NCI-H748 (cell line): ENCODE results near the gene XXYLT1.

Experiments used
- DNase-seq: peaks from one replicate; lab custom pipeline; 2025; ENCODE audit not compliant: unreplicated experiment; lab: John Stamatoyannopoulos, UW

The XXYLT1 gene

DNA sequence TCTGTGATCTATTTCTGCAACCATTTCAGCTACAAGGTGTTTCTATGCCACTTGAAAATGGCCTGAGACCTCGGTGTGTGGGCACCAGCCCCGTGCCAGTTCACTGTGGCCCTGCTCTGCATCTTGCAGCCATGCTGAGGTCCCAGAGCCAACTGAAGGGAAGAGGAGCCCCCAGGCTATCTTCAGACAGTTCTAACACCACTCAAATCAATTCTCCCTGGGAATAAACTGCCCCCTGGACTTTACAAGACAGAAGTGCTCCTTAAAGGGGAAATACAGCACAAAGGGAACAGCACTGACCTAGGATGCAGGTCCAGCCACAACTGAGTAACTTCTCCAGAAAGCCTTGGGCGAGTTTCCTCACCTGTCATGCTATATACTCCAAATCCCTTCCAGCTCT is 3.9 kb downstream of the XXYLT1 start:
- no peak for DNase-seq

DNA sequence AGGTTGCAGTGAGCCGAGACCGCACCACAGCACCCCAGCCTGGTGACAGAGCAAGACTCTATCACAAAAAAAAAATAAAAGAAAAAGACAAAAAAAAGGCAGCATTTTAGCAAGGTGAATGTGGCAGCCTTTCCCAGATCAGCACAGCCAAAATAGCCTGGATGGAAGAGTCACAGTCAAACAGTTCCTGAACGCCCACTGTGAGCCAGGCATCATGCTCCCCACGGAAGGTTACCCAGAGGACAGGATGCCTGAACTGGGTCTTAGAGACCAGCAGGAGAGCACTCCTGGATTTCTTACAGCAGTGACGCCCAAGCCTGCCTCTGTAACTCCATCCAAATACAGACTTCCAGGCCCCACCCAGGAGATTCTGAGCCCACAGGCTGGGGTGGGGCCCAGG is 4.5 kb downstream of the XXYLT1 start:
- no peak for DNase-seq

DNA sequence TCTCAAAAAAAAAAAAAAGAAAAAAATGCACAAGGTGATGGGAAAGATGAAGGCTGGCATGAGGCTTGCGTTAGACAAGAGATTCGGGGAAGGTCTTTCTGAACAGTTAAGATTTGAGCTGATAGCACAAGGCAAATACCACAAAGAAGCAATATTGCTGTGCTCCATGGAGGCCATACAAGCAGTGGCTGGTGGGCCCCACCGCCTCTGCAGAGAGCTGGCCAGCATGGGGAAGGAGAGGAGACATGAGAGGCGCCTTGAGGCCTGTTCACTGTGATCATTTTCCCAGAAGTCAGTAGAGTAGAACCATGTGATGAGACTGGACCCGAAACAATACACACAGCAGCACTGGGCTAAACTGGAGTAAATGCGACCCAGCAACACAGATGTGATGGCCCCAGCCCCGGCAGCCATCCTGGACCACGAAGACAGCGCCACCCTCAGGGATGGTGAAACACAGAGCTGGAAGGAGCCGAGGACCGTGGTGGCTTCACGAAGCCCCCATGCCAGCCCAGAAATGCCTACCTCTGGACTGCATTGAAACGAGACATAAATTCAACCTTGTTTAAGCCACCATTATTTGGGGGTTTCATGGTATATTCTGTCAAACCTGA is 5.5 kb downstream of the XXYLT1 start:
- DNase-seq, result no peak

DNA sequence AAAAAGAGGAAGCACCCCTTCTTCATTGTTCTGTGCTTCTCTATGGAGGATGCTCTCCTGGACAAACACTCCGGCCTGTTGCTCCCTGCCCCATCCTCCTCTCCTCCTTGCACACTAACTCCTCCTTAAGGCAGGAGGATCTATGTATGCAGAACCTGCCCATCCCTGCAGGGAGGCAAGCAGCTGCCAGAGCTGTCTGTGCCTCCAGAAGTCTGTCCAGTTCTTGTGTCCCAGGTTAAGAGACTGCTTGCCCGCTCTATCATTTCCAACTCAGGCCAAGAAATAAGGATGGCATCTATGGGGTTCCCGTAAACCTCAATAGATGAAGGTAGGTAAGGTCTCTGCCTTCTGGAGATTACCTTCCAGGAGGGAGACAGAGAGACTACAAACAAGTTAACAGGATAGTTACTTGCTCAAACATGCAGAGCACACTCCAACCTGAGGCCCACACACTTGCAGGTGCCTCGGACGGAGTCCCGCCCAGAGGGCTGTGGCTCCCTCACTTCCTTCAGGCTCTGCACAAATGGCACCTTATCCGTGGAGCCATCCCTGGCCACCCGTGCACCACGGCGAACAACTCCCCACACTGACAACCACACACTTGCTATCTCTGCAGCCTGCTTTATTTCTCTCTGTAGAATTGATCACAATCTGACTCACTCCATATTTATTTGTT is 6.9 kb downstream of the XXYLT1 start:
- no peak for DNase-seq

DNA sequence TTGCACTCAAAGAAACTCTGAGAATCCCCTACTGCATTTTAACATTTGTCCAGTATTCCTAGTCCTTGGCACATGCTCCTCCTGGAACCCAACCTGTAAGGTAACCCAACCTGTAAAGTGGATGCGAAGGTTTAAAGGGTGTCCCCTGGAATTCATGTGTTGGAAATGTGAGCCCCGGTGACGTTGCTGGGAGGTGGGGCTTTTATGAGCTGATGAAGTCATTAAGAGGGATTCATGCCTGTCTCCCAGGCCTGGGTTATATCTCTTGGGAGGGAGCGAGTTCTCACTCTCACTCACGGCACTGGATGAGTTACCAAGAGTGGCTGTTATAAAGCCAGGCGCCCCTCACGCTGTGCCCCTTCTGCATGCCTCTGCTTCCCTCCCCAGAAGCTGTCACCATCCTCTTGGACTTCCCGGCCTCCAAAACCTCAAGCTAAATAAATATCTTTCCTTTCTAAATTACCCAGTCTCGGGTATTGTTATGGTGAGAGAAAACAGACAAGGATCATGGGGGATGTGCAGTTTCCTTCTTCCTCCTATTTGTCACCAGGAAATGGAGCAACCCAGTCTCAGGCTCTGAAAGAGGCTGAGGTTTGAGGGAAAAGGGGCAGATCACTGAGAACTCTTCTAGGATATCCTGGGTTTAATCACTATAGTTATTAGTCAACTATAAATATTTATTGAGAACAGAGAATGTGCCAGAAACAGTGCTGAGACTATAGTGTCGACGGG is 7.6 kb downstream of the XXYLT1 start:
- no peak for DNase-seq

DNA sequence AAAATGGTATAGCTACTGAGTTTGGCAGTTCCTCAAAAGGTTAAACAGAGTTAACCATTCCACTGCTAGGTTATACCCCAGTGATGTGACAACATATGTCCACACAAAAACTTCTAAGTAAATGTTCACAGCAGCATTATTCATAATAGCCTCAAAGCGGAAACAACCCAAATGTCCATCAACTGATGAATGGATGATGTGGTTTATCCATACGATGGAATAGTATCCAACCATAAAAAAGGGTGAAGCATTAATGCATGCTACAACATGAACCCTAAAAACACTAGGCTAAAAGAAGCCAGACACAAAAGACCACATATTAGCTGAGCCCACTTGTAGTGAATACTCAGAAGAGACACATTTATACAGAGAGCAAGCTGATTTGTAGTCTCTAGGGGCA is 9.0 kb downstream of the XXYLT1 start:
- DNase-seq, result no peak

DNA sequence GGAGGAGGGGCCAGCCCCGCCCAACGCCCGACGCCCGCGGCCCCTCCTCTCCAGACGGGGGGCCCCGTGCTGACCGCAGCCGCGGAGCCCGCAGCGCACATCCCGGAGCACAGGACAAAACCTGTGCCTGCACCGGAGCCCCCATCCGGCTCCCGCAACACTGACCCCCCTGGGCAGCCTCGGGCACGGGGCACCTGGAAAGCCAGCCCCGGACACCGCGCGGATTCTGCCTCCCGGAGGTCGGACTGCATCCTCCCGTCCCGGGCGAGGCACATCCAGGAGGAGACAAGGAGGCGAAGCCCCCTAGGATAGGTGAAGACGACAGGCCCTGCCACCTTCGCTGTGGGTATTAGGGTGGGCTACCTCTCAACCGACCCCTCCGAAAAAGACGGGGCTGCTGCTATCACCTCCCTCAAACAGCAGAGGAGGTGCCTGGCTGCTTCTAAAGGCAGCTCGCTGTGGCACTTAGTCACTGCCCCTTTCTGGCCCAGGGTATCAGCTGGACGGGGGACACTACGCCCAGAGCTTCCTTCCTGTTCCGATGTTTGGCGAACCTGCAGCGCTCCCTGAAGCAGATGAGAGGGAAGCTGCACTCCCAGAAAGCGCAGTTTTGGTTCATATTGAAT is 10.6 kb downstream of the XXYLT1 start:
- peak; percentile 62 for DNase-seq

DNA sequence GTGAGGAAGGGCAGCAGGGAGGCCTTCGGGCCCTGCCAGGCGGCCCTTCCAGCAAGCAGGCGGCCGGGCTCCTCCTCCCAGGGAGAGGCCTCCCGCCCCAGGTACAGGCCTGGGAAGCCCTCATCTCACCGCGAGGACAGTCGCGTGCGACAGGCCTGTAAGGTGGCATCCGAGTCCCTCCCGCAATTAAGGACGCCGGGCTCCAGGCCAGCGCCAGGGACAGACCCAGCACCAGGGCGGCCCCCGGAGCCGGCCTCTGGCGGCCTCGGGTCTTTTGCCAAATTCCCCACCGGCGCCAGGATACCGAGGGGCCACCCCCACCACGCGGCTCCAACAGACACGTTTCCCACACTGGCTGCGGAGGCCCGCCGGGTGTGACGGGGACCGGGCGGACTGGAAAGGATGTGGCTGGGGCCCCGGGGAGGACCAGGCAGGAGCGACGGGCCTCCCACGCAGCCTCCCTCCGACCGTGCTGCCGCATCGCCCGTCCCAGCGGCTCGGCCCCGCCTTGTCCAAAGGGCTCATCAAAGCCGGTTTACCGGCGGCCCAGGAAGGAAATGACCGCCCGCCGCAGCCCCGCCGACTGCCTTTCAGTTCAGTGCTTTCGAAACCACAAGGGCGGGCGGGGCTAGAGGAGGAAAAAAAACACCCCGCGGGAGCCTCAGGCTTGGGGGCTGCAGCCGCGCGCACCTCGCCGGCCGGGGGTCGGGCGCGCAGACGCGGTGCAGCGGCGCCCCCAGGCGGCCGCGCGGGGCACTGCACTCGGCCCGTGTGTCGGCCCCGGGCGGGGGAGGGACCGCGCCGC is 11.3 kb downstream of the XXYLT1 start:
- DNase-seq, result peak; percentile 84

DNA sequence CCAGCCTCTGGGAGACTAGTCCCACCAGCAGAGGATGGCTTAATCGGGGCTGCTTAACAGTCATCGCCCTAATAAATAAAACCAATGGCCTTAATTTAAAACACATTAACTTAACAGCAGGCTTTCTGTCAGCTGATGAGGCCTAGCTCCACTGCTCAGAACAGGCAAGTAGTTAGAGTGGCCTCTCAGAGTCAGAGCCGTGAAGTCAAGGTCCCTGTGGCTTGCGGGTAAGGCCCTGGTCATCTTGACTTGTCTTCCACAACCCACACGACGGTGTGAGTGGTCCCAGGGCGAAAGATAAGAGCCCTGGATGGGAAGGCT is 11.8 kb downstream of the XXYLT1 start:
- DNase-seq, result no peak

DNA sequence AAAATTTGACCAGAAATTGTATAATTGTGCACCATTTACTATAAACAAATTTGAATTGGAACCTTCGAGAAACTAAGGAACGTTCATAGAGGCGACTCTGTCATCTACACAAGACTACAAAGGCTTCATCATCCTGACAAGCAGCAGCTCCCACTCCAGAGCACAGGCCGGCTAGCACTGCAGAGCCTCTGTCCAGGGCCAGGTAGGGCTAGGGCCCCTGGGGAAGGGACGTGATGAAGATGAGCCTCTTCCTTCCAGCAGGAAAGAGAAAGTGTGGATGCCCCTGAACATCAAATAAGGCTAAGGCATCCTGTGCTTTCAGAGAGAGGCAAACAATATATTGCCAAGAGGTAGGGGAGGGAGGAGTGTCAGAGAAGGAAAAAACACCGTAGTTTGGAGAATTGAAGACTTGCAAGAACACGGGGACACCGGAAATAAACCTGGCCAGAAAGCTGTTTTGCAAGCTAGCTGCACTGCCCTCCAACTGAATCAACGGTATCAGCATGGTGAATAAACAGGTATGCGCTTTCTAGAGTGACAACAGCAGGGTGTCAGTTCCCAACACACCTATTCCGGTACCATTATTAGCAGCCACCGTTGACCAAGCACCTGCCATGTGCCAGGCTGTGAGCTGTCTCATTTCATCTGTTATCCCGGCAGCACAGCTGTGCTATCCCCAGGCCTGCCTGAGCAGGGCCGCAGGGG is 12.4 kb downstream of the XXYLT1 start:
- peak; percentile 19 for DNase-seq

DNA sequence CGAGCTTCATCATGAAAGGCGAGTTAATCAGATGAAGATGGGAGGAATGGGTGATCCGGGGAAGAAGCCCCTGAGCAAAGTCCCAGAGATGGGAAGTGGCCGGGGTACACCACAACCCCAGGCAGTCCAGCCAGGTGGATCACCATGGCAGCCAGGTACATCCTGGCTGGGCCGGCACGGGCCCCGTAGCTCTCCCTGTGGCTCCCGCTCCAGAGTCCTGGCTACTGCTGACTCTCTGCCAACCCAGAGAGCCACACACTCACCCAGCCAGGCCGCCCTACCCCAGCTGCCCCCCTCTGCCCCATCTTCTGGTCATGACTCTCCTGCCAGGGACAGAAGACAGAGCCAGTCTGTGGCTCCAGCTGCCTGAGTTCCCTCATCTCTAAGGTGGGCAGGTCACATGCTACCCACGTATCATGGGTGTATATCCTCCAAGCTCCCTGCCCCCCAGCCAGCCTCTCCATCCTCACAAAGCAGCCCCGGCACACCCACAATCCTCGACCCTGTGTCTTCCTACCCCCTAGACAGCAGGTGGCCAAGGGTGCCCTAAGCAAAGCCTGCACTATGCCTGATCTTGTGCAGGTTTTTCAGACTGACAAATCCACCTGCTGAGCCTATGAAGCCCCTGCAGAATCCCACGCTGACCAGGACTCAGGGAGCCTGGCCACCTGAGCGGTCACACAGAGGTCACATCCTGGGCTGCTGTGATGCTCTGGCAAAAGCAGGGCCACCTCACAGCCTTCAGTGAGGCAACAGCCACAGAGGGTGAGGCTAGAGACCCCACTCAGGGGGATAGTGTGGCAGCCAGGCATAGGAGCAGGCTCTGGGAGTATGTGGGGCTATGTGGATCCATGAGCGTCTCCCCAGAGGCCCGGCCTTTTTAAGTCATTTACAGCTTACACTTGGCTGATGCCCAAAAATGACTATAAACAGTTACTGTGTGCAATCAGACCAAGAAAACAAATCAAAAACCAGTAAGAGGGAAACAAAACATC is 13.2 kb downstream of the XXYLT1 start:
- DNase-seq, result no peak

DNA sequence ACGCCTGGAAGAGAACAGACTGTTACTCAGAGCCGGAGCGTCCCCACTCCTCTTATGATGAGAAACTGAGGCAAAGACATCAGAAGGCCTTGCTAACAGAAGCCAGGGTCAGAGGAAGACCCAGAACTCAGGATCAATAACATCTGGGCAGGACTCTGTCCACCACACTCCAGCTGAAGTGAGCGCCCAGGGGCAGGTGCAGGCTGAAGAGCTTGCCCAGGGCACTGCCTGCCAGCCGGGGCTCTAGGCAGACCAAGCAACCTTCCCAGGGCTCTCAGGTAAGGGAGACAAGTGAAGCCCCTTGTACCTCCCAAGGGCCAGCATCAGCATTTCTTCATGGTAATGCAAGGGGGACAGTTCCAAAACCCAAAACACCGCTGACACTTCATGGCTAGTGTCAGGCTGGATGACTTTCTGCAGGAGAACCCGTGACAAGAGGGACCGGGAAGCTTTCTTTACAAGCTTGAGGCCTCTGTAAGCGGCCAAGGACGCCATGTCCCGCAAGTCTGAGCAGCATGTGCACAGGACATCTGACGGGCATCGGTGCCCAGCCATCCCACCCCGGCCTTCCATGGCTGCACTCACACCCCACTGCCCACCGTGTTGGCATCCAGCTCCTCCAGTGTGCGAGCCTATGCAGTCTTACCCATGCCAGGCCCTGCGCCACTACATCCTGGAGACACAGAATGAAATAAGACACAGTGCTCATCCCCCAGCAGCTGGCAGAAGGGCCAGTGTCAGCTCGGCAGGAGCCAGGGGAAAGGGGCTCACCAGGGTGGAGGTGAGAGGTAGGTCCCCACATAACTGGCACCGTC is 14.1 kb downstream of the XXYLT1 start:
- DNase-seq, result no peak

DNA sequence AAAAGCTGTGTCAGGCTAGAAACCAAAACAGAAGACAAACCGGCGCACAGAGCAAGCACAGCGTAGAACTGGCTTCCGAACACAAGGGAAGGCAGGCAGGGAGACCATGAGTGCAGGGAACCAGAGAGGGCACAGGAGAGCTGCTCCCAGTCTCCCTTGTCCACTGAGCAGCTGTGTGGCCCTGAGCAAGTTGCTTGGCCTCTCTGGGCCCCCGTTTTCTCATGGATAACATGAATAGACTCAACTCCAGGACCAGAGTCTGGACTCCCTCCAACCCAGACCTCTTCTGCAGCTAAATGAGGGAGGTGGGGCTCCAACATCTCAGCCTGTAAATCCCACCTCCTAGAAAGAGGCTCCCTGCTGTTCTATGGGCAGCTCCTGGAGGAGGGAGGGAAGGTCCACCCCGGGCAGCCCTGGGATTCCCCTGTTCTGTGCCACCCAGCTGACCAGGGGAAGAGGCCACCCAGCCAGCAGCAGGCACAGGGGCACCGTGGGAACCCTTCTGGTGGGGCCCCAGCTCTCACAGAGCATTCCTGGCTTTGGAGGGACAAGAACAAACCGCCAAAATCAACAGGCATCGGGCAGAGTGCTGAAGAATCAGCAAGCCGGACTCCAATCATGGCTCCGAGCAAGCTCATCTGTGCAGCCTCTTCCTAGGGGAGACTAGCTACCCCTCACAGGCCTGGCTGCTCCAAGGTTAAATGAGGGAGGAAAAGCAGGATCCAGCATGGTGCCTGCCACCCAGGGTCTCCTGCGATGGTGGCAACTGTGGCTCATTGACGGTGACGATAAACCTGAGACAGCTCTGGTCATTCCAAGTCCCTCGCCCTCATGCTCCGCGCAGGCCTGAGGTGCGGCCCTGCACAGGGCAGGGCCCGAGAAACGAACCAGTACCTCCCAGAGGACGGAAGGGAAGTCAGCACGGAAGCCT is 15.1 kb downstream of the XXYLT1 start:
- no peak for DNase-seq

DNA sequence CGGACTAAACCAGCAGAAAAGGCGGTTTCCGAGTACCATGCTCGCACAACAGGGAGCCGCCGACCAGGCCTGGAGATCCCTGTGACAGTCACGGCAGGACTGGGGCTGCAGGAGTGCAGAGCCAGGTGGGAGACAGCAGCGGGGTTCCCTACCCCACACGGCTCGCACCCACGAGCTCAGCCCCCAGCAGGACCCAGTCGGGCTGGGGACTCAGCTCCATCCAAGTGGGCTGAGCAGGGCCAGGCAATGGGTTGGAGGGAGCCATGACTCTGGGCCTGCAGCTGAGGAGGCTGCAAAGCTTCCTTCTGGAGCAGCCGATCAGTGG is 15.8 kb downstream of the XXYLT1 start:
- DNase-seq, result no peak

DNA sequence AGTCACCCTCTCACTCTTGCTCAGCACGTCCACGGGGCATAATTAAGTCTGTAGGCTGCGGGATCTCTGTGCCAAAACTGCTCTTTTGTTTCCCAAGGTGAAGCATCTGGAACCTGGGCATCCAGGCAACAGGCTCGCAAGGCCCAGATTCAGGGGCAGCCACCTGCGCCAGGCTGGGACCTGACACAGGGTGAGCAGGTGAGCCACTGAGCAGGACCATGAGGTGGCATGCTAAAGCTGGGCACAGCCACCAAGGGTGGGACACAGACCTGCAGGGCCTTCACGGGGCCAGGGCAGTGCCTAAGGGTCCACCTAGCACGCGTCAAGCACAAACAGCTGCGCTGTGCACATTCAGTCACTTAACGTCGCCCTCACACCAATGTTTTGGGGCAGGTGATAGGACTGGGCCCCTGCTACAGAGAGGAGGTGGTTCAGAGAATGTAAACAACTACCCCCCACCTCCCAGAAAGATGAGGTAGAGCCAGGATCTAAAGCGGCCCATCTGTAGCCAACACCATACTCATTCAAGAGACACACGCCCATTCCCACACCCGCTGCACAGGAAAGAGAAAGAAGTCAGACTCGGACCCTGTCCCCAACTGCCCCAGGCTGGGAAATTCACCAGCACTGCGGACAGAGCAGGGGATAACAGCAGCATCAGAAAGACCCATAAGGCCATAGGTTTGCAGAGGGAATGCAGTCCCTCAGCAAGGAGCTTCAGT is 16.3 kb downstream of the XXYLT1 start:
- DNase-seq, result no peak

DNA sequence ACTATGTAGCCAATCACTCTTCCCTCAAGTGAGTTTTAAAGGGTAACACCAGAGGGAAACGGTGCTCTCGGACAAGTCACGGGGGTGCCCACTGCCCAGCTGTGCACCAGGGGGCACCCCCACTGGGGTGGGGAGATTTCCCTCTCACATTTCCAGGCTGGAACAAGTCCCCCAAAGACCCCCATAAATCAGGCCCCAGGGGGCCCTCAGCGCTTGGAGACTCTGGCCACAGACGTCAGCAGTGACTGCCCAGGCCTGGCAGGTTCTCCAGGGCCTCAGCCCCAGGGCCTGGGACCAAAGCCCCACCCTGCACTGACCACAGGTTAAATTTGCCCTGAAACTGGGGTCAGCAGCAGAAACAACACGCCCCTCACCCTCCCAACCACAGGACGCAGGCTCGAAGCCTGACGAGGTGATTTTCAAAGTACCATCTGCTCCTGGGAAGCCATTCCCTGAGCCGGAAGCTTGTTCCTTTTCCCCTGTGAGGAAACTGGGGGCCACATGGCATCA is 17.0 kb downstream of the XXYLT1 start:
- no peak for DNase-seq
